Stimulated activated CD4-positive, alpha-beta T cell treated with anti-CD3 and anti-CD28 coated beads, Interleukin-1b, Interleukin-23, amount 100 ng/mL, for 24 hours (primary cell): ENCODE measurements around the gene ACTMAP.

Experiments
- DNase-seq, 4 experiments: peaks; one replicate each; pipeline ENCODE4 v3.0.0-alpha.2; 2020; ENCODE audit warnings: low read depth in 4 of 4, low spot score in 1 of 4

ACTMAP gene

DNA sequence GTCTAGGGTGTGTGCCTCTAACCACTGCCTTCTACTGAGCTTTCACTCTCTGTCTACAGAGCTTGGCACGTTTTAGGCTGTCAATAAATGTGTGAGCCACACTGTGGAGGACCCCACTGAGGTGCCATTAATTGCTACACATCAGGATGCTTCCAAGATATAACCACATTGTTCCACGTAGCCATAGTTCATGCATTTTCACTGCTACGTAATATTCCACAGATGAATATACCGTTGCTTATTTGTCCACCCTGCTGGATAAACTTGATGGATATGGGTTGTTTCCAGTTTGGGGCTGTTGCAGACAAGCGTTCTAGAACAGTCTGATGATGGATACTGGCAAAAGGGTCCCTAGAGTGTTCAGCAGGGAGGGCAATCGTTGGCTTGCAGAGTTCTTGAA lies 48.5 kb downstream of the ACTMAP start:
- DNase-seq, result no peak

DNA sequence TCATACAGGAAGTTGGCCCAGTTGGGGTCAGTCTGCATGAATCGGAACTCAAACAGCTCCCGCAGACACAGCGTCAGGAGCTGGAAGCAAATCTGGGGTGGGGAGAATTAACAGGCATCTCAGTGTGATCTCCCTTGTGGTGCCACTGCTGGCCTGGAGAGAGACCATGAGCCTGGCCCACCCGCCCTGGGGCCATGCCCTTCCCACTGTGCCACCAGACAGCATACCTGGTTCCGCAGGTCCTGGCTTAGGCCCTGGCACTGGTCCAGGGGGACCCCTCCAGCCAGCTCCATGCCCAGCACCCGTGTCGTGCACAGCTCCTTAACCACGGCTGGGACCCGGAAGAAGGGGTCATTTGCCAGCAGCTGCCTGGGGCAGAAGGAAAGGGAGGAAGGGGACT lies 50.2 kb downstream of the ACTMAP start:
- no peak for DNase-seq

DNA sequence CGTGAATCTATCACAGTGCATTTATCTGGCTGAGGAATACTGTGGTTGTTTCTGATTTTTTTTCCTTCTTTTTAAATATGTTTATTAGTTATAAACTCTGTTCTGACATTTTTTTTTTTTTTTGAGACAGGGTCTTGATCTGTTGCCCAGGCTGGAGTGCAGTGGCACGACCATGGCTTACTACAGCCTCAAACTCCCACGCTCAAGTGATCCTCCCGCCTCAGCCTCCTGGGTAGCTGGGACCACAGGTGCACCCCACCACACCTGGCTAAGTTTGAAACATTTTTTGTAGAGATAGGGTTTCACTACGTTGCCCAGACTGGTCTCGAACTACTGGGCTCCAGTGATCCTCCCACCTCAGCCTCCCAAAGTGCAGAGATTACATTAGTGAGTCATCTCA lies 53.3 kb downstream of the ACTMAP start:
- DNase-seq, result no peak

DNA sequence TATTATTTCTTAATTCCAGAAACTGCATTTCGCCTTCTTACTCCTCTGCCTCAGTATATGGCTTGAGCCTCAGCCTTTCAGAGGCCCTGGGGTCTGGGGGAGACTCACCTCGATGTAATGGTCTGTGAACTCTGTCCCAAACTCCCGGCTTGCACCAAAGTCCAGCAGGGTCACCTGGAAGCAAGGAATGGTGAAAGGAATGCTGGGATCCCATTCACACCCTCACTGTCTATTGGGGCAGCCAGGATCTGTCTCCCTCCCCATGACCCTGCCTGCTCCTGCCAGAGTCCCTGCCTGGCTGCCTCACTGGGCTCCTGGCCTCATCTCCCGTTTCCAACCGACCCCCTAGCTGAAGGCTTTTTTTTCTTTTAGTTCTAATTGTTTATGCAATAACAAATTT lies 54.4 kb downstream of the ACTMAP start:
- DNase-seq, result no peak

DNA sequence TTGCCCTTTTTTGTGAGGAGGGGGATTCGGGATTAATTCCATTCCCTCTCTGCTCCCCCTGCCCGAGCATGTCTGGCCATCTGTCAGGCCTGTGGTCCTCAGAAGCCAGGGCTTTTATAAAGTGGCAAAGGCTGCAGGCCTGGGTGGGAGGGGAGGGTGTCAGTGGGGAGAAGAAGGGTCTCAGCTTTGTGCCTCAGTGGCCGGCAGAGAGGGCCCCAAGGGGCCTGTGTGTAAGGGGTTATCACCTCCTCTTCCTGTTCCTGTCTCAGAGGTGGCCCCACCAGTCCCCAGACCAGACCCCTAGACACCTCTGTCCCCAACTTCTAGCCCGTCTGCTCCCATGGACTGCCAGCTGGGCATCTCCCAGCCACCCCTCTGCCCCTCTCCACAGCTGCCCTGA lies 56.4 kb downstream of the ACTMAP start:
- no peak for DNase-seq

DNA sequence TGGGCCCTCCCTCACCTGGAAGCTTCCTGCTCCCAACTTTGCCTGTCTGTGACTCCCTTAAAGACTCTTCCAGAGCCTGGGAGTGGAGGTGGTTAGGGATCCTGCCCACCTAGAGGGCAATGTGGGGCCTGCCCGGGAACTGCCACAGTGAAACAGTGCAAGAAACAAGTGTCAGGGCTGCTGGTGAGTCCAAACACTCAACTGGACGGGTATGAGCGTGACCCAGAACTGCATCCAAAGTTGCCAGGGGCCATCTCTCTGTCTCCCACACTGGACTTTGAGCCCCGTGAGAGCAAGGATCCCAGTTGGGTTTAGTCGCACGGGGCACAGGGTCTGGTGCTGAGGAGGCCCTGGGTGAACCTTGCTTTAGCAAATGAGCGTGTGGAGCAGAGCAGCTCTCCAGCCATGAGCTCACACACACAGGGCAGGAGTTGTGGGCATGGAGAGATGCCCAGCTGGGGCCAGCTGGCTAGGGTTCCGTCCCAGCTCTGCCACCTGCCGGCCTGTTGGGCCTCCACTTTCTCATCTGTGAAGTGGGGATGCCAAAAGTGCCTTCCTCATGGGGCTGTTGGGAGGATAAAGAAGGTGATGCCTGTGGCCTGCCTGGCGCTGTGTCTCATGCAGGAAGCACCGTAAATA lies 57.0 kb downstream of the ACTMAP start:
- no peak for DNase-seq

DNA sequence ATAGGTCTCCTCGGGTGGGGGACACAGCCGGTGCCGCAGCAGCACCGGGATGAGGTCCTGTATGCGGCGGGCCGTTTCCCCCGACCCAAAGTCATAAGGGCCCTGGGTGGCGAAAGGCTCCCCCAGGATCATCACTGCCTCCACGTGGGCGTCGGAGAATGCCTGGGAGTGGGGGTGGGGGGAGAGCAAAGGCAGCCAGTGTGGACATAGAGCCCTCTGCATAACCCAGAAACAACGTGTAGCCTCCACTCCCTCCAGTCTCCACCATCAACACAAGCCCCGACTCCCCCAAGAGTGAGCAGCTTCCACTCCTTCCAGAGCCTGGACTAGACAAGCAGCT lies 58.1 kb downstream of the ACTMAP start:
- DNase-seq, result no peak

DNA sequence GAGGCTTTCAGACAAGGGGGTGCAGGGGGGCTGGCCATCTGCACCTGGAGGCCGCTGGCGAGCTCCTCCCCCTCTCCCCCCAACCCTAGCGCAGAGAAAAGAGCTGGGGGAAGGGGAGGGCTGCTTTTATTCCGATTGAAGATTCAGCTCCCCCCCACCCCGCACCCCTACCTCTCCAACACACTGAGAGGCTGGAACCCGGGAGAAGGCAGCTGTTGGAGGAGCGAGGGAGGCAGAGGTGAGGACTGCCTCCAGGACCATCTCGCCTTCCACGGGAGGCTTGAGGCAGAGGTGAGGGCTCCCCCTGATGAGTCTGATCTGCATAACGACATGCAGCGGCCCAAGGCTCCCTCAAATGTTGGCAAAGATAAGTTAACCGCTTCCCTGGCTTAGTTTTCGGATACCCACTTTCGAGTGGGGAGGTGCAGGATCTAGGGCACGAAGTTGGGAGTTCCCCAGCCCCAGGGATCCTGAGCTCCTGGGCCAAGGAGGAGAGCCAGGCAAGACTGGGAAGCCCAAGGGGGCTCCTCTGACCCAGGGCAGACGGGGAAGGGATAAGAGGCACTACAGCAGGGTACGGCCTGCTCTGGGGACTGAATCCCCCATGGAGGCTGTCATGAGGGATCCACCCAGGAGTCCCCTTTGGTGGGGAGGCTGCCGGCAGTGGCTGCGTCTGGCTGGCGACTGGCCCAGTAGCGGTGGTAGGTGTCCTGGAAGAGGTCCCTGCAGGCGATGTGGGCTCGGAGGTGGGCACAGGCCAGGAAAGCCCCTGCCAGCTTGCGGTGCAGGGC lies 58.7 kb downstream of the ACTMAP start:
- DNase-seq, result no peak
